Measurements from ENCODE around the gene ASB16.

Gene ASB16

GRCh38 chr17:44188576-44189403, 18.3 kb downstream of the ASB16 start:
- DNase-seq (ENCODE audit: low read depth in 2 of 2), result no peak

- no peak for DNase-seq (ENCODE audit: low read depth in 2 of 2)
Observed at GRCh38 chr17:44190481-44190880, 20.0 kb downstream of the ASB16 start.

GRCh38 chr17:44191369-44191768, 20.9 kb downstream of the ASB16 start:
- DNase-seq (ENCODE audit: low read depth in 2 of 2), result no peak

- DNase-seq (ENCODE audit: low read depth in 2 of 2), result no peak
Observed at GRCh38 chr17:44191941-44192496, 21.5 kb downstream of the ASB16 start.

- no peak for DNase-seq (ENCODE audit: low read depth in 2 of 2)
Observed at GRCh38 chr17:44192750-44193149, 22.2 kb downstream of the ASB16 start.

GRCh38 chr17:44193326-44194084, 23.0 kb downstream of the ASB16 start:
- DNase-seq (ENCODE audit: low read depth in 2 of 2), result no peak

- DNase-seq (ENCODE audit: low read depth in 2 of 2), result no peak
Observed at GRCh38 chr17:44197107-44197506, 26.6 kb downstream of the ASB16 start.

- DNase-seq (ENCODE audit: low read depth in 2 of 2), result no peak
Observed at GRCh38 chr17:44197980-44198720, 27.6 kb downstream of the ASB16 start.

GRCh38 chr17:44198721-44199552, 28.4 kb downstream of the ASB16 start:
- DNase-seq (ENCODE audit: low read depth in 2 of 2), result no peak

GRCh38 chr17:44199553-44200477, 29.3 kb downstream of the ASB16 start, which contains the start of gene ATXN7L3:
Gene ATXN7L3, minus strand, starts transcription at chr17:44199884. Its CDS starts 1,814 bp downstream, at chr17:44198070.
- DNase-seq (ENCODE audit: low read depth in 2 of 2), result peak; percentile 99 to 100

GRCh38 chr17:44200478-44201155, 30.1 kb downstream of the ASB16 start:
- no peak for DNase-seq (ENCODE audit: low read depth in 2 of 2)

GRCh38 chr17:44202756-44203155, 32.3 kb downstream of the ASB16 start:
- DNase-seq (ENCODE audit: low read depth in 2 of 2), result no peak

- peak in 1 of 2 donors; percentile 51 for DNase-seq (ENCODE audit: low read depth in 2 of 2)
Observed at GRCh38 chr17:44203731-44204440, 33.4 kb downstream of the ASB16 start.

- DNase-seq (ENCODE audit: low read depth in 2 of 2), result no peak
Observed at GRCh38 chr17:44204441-44204882, 34.0 kb downstream of the ASB16 start.

- no peak for DNase-seq (ENCODE audit: low read depth in 2 of 2)
Observed at GRCh38 chr17:44205962-44206824, 35.7 kb downstream of the ASB16 start.

- DNase-seq (ENCODE audit: low read depth in 2 of 2), result no peak
Observed at GRCh38 chr17:44206825-44207155, 36.3 kb downstream of the ASB16 start.

GRCh38 chr17:44207319-44207718, 36.8 kb downstream of the ASB16 start:
- DNase-seq (ENCODE audit: low read depth in 2 of 2), result no peak

GRCh38 chr17:44207743-44208142, 37.2 kb downstream of the ASB16 start:
- DNase-seq (ENCODE audit: low read depth in 2 of 2), result no peak
